HepG2 (cell line): ENCODE measurements around the gene PEAK3. TPM values are rescaled to one million over a fixed set of nuclear protein-coding genes. Genes with fewer than 3 reads are reported as not detected.
A peak's percentile ranks its signal among the peaks of the same experiment; 100 is the strongest.

Experiments used
- AKNA ChIP-seq: sonication (generic); formaldehyde crosslinking; IDR thresholded peaks from 2 replicates; pipeline ENCODE4 v1.4.0; 2020; ENCODE audit warnings: missing genetic modification reagents, borderline replicate concordance
- FLYWCH1 ChIP-seq: sonication (generic); formaldehyde crosslinking; IDR thresholded peaks from 2 replicates; pipeline ENCODE4 v1.8.1; 2023; ENCODE audit warnings: mild to moderate bottlenecking, missing genetic modification reagents
- HDAC2 ChIP-seq: sonication (generic); formaldehyde crosslinking; IDR thresholded peaks from 2 replicates; pipeline ENCODE4 v1.4.0; 2020; ENCODE audit warnings: missing genetic modification reagents
- HHEX ChIP-seq: IDR thresholded peaks from 2 replicates; pipeline ENCODE4 v1.6.1; 2016; ENCODE audit warnings: control low read depth
- HNRNPUL1 ChIP-seq: fragments of 200-400 bp; formaldehyde crosslinking; IDR thresholded peaks from 2 replicates; pipeline ENCODE4 v1.6.1; 2017; ENCODE audit warnings: low read depth, mild to moderate bottlenecking, low read length, moderate library complexity
- MEIS2 ChIP-seq: sonication (generic); formaldehyde crosslinking; IDR thresholded peaks from 2 replicates; pipeline ENCODE4 v1.9.0; 2021; ENCODE audit warnings: mild to moderate bottlenecking, missing genetic modification reagents
- SNAPC5 ChIP-seq: sonication (generic); formaldehyde crosslinking; IDR thresholded peaks from 2 replicates; pipeline ENCODE4 v1.8.1; 2023; ENCODE audit warnings: mild to moderate bottlenecking, missing genetic modification reagents, borderline replicate concordance
- THAP7 ChIP-seq: sonication (generic); formaldehyde crosslinking; IDR thresholded peaks from 2 replicates; pipeline ENCODE4 v1.8.1; 2023; ENCODE audit warnings: mild to moderate bottlenecking, missing genetic modification reagents
- YY1 ChIP-seq: IDR thresholded peaks from 2 replicates; pipeline ENCODE4 v1.6.1; 2011; ENCODE audit warnings: low read length, low read depth, moderate library complexity, mild to moderate bottlenecking; ENCODE audit not compliant: insufficient read depth, insufficient replicate concordance
- ZNF343 ChIP-seq: sonication (generic); formaldehyde crosslinking; IDR thresholded peaks from 2 replicates; pipeline ENCODE4 v1.4.0; 2020; ENCODE audit warnings: mild to moderate bottlenecking, missing genetic modification reagents
- ZNF513 ChIP-seq: sonication (generic); formaldehyde crosslinking; conservative IDR thresholded peaks from 2 replicates; pipeline ENCODE4 v1.5.0; 2020; ENCODE audit warnings: missing genetic modification reagents
- ZNF687 ChIP-seq: sonication (generic); formaldehyde crosslinking; IDR thresholded peaks from 2 replicates; pipeline ENCODE4 v1.5.1; 2020; ENCODE audit warnings: mild to moderate bottlenecking, missing genetic modification reagents, moderate library complexity
- ZNF775 ChIP-seq: sonication (generic); formaldehyde crosslinking; IDR thresholded peaks from 2 replicates; pipeline ENCODE4 v1.4.0; 2020; ENCODE audit warnings: missing genetic modification reagents, mild to moderate bottlenecking, moderate library complexity, borderline replicate concordance
- polyA plus RNA-seq, 8 experiments: library from polyadenylated mRNA; depleted of rRNA in 3 of 8; stranded (reverse) in 7 of 8; unstranded in 1 of 8; fragments of >200 nt; fragmentation: Illumina TruSeq in 4 of 8; extraction: Trizol in 4 of 8; gene quantifications; 2 replicates each; pipeline versions ENCODE4 v1.2.1 to v1.2.3, GENCODE V29; 2011 to 2016; ENCODE audit warnings: low read depth in 4 of 8, missing spikeins in 1 of 8, mixed read lengths in 1 of 8; ENCODE audit not compliant: insufficient read depth in 1 of 8
- total RNA-seq, 5 experiments: library from RNA; depleted of rRNA; stranded (reverse); fragments of >200 nt; fragmentation: Illumina TruSeq; extraction: Trizol; gene quantifications; 2 replicates each; pipeline ENCODE4 v1.2.3, GENCODE V29; 2016; ENCODE audit warnings: low read depth in 1 of 5

PEAK3 gene
- total and polyA plus RNA-seq, 2 of the 13 experiments (the other 11 are each of a cell fraction or from before 2014, with no cell fraction given) = not detected

GRCh38 chr19:2236314-2237050 lies 45.5 kb downstream of the PEAK3 start, which contains the start of the genes PLEKHJ1 and SF3A2 (continued):
- TF ChIP-seq ZNF687 (peak; percentile 100), SNAPC5 (CRISPR knock-in tag) (peak; percentile 97; the same call in 1 of the 2 replicates), YY1 (peak; percentile 38), MEIS2 (CRISPR knock-in tag) (peak; percentile 72), AKNA (CRISPR knock-in tag) (no peak; the same call in 1 of the 2 replicates), ZNF775 (CRISPR knock-in tag) (no peak), FLYWCH1 (CRISPR knock-in tag) (peak; percentile 96; the same call in 1 of the 2 replicates), ZNF513 (CRISPR knock-in tag) (peak; percentile 60; the same call in 1 of the 2 replicates), HHEX (CRISPR knock-in tag) (0 out of 2 replicates have a peak, but pooled peaks have one; percentile 27), HDAC2 (CRISPR knock-in tag) (peak; percentile 91), THAP7 (CRISPR knock-in tag) (peak; percentile 89; the same call in 1 of the 2 replicates), HNRNPUL1 (no peak), ZNF343 (peak; percentile 82; the same call in 1 of the 2 replicates)
